Peyer's patch (tissue), 4 donors: Measurements from ENCODE around the gene TAS1R2. TPM values are rescaled to one million over a fixed set of nuclear protein-coding genes. Genes with fewer than 3 reads are reported as not detected.

ENCODE experiments used
- DNase-seq, 3 donors: peaks; one replicate each; pipeline ENCODE4 v3.0.0-alpha.2; 2017 to 2019
- H3K27ac ChIP-seq, 4 donors: fragments of 200-600 bp; sonication (generic); one replicate each; pipeline ENCODE4 v1.5.1; 2016 to 2019
- H3K27me3 ChIP-seq, 2 donors: fragments of 200-600 bp; sonication (generic); one replicate each; pipeline ENCODE4 v1.5.1; 2019
- H3K36me3 ChIP-seq, 3 donors: fragments of 200-600 bp; sonication (generic); one replicate each; pipeline ENCODE4 v1.5.1; 2016 to 2019
- H3K4me1 ChIP-seq, 4 donors: fragments of 200-600 bp; sonication (generic); one replicate each; pipeline ENCODE4 v1.5.1; 2016 to 2019
- H3K4me3 ChIP-seq, 4 donors: fragments of 200-600 bp; sonication (generic); 1 replicate in 3 of 4; 2 replicates in 1 of 4; pipeline ENCODE4 v1.5.1; 2016 to 2019; ENCODE audit warnings: mild to moderate bottlenecking in 1 of 4
- H3K9me3 ChIP-seq, 4 donors: fragments of 200-600 bp; sonication (generic); one replicate each; pipeline ENCODE4 v1.5.1; 2016 to 2019; ENCODE audit warnings: mild to moderate bottlenecking in 1 of 4
- CTCF ChIP-seq, 6 experiments: fragments of 450-650 bp in 4 of 6; fragments of 200-600 bp in 2 of 6; sonication (generic) in 1 of 6; IDR thresholded peaks; one replicate each; pipeline ENCODE4 v1.5.1; 2017 to 2019; ENCODE audit warnings: antibody characterized with exemption in 6 of 6, mild to moderate bottlenecking in 3 of 6, moderate library complexity in 1 of 6
- POLR2A ChIP-seq, 2 donors: fragments of 450-650 bp; IDR thresholded peaks; one replicate each; pipeline ENCODE4 v1.5.1; 2017; ENCODE audit warnings: antibody characterized with exemption in 2 of 2, mild to moderate bottlenecking in 2 of 2, moderate library complexity in 2 of 2
- total RNA-seq, 4 donors: library from RNA; depleted of rRNA; stranded (reverse); fragments of >200 nt; gene quantifications; one replicate each; pipeline ENCODE4 v1.1.0, GENCODE V29; 2016

TAS1R2 gene
- total RNA-seq, 4 donors from 2014 or later = 0.35 TPM; not detected in 3

DNA sequence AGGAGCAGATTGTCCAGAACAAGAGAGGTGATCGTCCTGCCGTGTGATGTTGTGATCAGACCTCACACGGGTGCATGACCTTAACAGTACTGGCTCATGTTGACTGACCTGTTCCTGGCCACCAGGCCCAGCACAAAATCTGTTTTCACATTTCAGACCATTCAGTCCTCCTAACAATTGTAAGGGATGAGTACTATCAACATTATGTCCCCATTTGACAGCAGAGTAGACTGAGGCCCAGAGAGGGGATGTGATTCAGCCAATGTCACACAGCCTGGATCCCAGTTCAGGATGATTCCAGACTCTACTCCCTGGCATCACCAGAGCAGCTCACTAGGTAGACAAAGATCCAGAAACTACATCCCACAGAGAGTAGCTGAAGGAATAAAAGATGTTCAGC is 7.4 kb upstream of the TAS1R2 start:
- Histone ChIP-seq H3K4me1 (no peaks in the 10 kb centered on the region), H3K27ac (no peak overlapping the region), H3K9me3 (no peaks in the 10 kb centered on the region), H3K36me3 (no peaks in the 10 kb centered on the region), H3K4me3 (no peak overlapping the region), H3K27me3 (no peaks in the 10 kb centered on the region)
- DNase-seq = no peak
- TF ChIP-seq CTCF (IDR thresholded peaks at IDR 0.05) (no peak), POLR2A (IDR thresholded peaks at IDR 0.05) (no peak)

DNA sequence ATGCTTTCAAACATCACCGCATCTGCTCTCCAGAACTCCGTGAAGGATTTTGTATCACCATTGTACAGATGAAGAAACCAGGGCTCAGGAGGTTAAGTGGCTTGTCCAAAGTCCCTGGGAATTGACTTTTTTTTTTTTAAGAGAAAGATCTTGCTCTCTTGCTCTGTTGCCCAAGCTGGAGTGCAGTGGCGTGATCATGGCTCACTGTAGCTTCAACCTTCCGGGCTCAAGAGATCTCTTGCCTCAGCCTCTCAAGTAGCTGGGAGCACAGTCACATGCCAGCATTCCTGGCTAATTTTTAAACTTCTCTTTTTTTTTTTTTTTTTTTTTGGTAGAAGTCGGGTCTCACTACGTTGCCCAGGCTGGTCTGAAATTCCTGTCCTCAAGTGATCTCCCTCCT is 6.9 kb upstream of the TAS1R2 start:
- no peak for DNase-seq
- no peaks in the 10 kb centered on the region for H3K4me1 ChIP-seq
- no peak overlapping the region for H3K27ac ChIP-seq
- no peaks in the 10 kb centered on the region for H3K36me3 ChIP-seq
- H3K27me3 ChIP-seq = no peaks in the 10 kb centered on the region
- no peak overlapping the region for H3K4me3 ChIP-seq
- TF ChIP-seq CTCF (IDR thresholded peaks at IDR 0.05) (no peak), POLR2A (IDR thresholded peaks at IDR 0.05) (no peak)
- H3K9me3 ChIP-seq = no peaks in the 10 kb centered on the region

DNA sequence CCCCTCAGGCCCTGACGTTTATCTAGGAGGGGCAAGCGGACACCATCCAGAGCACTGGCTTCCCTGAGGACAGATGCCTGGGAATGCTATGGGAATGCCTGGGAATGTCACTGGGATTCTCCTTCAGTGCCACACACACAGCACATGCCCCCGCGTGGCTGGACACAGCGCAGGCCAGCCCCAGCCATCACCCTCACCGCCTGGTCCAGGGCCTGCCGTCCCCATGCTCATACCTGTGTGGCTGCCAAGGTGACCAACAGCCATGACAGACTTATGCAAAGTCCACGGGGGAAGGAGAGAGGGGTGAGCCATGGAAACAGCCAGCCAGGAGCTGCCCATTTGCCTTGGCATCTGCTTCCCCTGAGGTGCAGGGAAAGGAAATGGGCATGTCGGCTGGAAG is 5.7 kb upstream of the TAS1R2 start:
- Histone ChIP-seq H3K9me3 (no peaks in the 10 kb centered on the region), H3K27ac (no peak overlapping the region), H3K27me3 (no peaks in the 10 kb centered on the region), H3K36me3 (no peaks in the 10 kb centered on the region), H3K4me1 (no peaks in the 10 kb centered on the region), H3K4me3 (no peak overlapping the region)
- DNase-seq = no peak
- TF ChIP-seq CTCF (IDR thresholded peaks at IDR 0.05) (no peak), POLR2A (IDR thresholded peaks at IDR 0.05) (no peak)

GRCh38 chr1:18861590-18861989 is 2.1 kb upstream of the TAS1R2 start:
- DNase-seq = no peak
- Histone ChIP-seq H3K9me3 (no peaks in the 10 kb centered on the region), H3K36me3 (no peaks in the 10 kb centered on the region), H3K27me3 (no peaks in the 10 kb centered on the region), H3K27ac (no peak overlapping the region), H3K4me3 (no peak overlapping the region), H3K4me1 (no peaks in the 10 kb centered on the region)
- TF ChIP-seq POLR2A (IDR thresholded peaks at IDR 0.05) (no peak), CTCF (IDR thresholded peaks at IDR 0.05) (no peak)

DNA sequence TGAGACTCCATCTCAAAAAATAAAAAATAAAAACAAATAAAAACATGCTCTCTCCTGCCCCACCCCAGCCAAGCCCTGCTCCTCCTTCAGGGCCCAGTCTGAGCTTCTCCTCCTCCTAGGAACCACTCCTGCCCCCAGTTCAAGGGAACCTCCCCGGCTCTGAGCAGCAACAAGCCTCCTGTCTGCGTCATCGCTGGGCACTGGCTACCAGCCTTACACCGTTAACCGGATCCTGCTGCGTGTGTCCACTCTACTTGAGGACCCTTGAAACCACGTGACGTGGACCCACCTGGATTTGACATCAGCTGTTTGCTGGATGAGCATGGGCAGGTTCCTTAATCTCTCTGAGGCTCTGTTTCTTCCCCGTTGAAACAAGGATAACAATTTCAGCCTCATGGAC is 1.6 kb upstream of the TAS1R2 start:
- TF ChIP-seq POLR2A (IDR thresholded peaks at IDR 0.05) (no peak), CTCF (IDR thresholded peaks at IDR 0.05) (no peak)
- no peaks in the 10 kb centered on the region for H3K36me3 ChIP-seq
- H3K9me3 ChIP-seq = no peaks in the 10 kb centered on the region
- H3K27ac ChIP-seq = no peak overlapping the region
- H3K27me3 ChIP-seq = no peaks in the 10 kb centered on the region
- H3K4me3 ChIP-seq = no peak overlapping the region
- DNase-seq = no peak
- H3K4me1 ChIP-seq = no peaks in the 10 kb centered on the region

DNA sequence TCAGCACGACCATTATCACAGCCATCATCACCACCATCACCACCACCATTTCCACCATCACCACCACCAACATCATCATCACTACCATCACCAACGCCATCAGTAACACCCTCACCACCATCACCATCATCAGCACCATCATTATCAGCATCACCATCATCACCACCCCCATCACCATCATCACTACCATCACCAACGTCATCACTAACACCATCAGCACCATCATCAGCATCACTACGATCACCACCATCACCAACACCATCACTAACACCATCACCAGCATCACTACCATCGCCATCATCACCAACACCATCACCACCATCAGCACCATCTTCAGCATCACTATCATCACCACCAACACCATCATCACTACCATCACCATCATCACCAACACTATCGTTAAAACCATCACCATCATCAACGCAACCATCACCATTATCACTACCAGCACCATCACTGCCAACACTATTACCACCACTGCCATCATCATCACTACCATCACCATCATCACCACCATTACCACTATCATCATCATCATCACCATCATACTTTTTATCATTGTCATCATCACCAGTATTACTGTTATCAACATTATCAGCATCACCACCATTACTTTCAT is 1.3 kb downstream of the TAS1R2 start:
- Histone ChIP-seq H3K27me3 (no peaks in the 10 kb centered on the region), H3K9me3 (no peaks in the 10 kb centered on the region), H3K27ac (no peak overlapping the region), H3K36me3 (no peaks in the 10 kb centered on the region), H3K4me1 (no peaks in the 10 kb centered on the region), H3K4me3 (no peak overlapping the region)
- DNase-seq = no peak
- no peak for TF ChIP-seq POLR2A (IDR thresholded peaks at IDR 0.05)
